SIG-M5 (cell line): ENCODE data around the gene ACTRT2.

Experiments used
- DNase-seq: peaks from one replicate; lab custom pipeline; 2025; lab: John Stamatoyannopoulos, UW

ACTRT2 gene

GRCh38 chr1:3018576-3018975, 2.7 kb upstream of the ACTRT2 start:
- DNase-seq: no peak

GRCh38 chr1:3019007-3019515, 2.2 kb upstream of the ACTRT2 start:
- DNase-seq: no peak

GRCh38 chr1:3019516-3020051, 1.7 kb upstream of the ACTRT2 start:
- no peak for DNase-seq

GRCh38 chr1:3020263-3020909, 881 bp upstream of the ACTRT2 start:
- no peak for DNase-seq

GRCh38 chr1:3021801-3022401, 634 bp downstream of the ACTRT2 start:
- DNase-seq: no peak

GRCh38 chr1:3022511-3022973, 1.3 kb downstream of the ACTRT2 start:
- no peak for DNase-seq

- DNase-seq: no peak
Observed at GRCh38 chr1:3022976-3023375, 1.7 kb downstream of the ACTRT2 start.

- no peak for DNase-seq
Observed at GRCh38 chr1:3024019-3024418, 2.8 kb downstream of the ACTRT2 start.

GRCh38 chr1:3024588-3024987, 3.3 kb downstream of the ACTRT2 start:
- no peak for DNase-seq

GRCh38 chr1:3026124-3026523, 4.9 kb downstream of the ACTRT2 start:
- no peak for DNase-seq

- DNase-seq: no peak
Observed at GRCh38 chr1:3026581-3027391, 5.5 kb downstream of the ACTRT2 start.

- no peak for DNase-seq
Observed at GRCh38 chr1:3027611-3028371, 6.5 kb downstream of the ACTRT2 start.

GRCh38 chr1:3028531-3029282, 7.4 kb downstream of the ACTRT2 start:
- DNase-seq: no peak

- DNase-seq: no peak
Observed at GRCh38 chr1:3029481-3029961, 8.3 kb downstream of the ACTRT2 start.

GRCh38 chr1:3029991-3030662, 8.9 kb downstream of the ACTRT2 start:
- DNase-seq: no peak

- no peak for DNase-seq
Observed at GRCh38 chr1:3030663-3031381, 9.6 kb downstream of the ACTRT2 start.

GRCh38 chr1:3031401-3032221, 10.3 kb downstream of the ACTRT2 start:
- no peak for DNase-seq

- DNase-seq: no peak
Observed at GRCh38 chr1:3032371-3033039, 11.2 kb downstream of the ACTRT2 start.
